GM12891 (cell line): ENCODE measurements around the gene CD164L2.

Experiments
- POLR2A ChIP-seq: IDR thresholded peaks from 2 replicates; pipeline ENCODE4 v1.6.1; 2011; ENCODE audit warnings: low read depth, low read length, control low read depth
- POLR2AphosphoS5 ChIP-seq: IDR thresholded peaks from 2 replicates; pipeline ENCODE4 v1.6.1; 2011; ENCODE audit warnings: low read depth, low read length, control low read depth
- TAF1 ChIP-seq: IDR thresholded peaks from 2 replicates; pipeline ENCODE4 v1.6.1; 2011; ENCODE audit warnings: low read depth, low read length, control low read depth

- TF ChIP-seq POLR2AphosphoS5 (no peak), POLR2A (no peak), TAF1 (no peak)
These were observed 20.8 kb upstream of the CD164L2 start for GRCh38 chr1:27403931-27404330.
